LNCaP clone FGC (cell line): Measurements from ENCODE around the gene RAN.

Source experiments
- DNase-seq: peaks from one replicate; pipeline ENCODE4 v3.0.0-alpha.2; 2011; ENCODE audit warnings: low read depth
- H3K4me3 ChIP-seq: 2 replicates; pipeline ENCODE4 v1.5.1; 2011; ENCODE audit warnings: mild to moderate bottlenecking, low read depth, low read length, control low read depth
- CTCF ChIP-seq: IDR thresholded peaks from 2 replicates; pipeline ENCODE4 v1.5.1; 2012; ENCODE audit warnings: mild to moderate bottlenecking; ENCODE audit not compliant: control insufficient read depth, insufficient read depth; ENCODE audit errors: extremely low read depth

The RAN gene

GRCh38 chr12:130849561-130850417, 22.1 kb upstream of the RAN start:
- no peak for DNase-seq
- TF ChIP-seq CTCF = no peak
- H3K4me3 ChIP-seq = no peak overlapping the region

- DNase-seq = no peak
- TF ChIP-seq CTCF = no peak
- no peak overlapping the region for H3K4me3 ChIP-seq
Observed at GRCh38 chr12:130850418-130851021, 21.3 kb upstream of the RAN start.

- TF ChIP-seq CTCF = no peak
- H3K4me3 ChIP-seq = no peak overlapping the region
- no peak for DNase-seq
Observed at GRCh38 chr12:130856088-130856487, 15.8 kb upstream of the RAN start.

GRCh38 chr12:130858084-130858483, 13.8 kb upstream of the RAN start:
- no peak for TF ChIP-seq CTCF
- no peak overlapping the region for H3K4me3 ChIP-seq
- no peak for DNase-seq

GRCh38 chr12:130859161-130859560, 12.7 kb upstream of the RAN start:
- no peak for TF ChIP-seq CTCF
- H3K4me3 ChIP-seq = no peak overlapping the region
- no peak for DNase-seq

DNA sequence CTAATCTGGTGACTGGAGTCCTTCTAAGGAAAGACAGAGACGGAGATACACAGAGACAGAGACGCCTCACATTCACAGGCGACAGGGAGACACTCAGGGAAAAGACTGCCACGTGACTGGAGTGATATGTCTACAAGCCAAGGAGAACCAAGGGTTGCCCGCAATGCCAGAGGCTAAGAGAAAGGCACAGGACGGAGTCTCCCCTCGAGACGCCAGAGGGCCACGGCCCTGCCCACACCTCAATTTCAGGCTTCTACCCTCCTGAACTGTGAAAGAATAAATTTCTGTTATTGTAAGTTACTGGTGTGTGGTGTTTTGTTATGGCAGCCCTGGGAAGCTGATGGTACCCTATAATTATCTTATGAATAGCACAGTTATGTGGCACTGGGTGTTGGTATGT, 11.6 kb upstream of the RAN start:
- DNase-seq = no peak
- no peak for TF ChIP-seq CTCF
- H3K4me3 ChIP-seq = no peak overlapping the region
